GM06990 (cell line): ENCODE results near the gene SSC5D.

Experiments
- DNase-seq: peaks from one replicate; pipeline ENCODE4 v3.0.0-alpha.2; 2011; ENCODE audit not compliant: insufficient read length; ENCODE audit errors: extremely low read depth
- H3K27me3 ChIP-seq: replicated peaks from 2 replicates; pipeline ENCODE4 v1.6.0; 2011; ENCODE audit warnings: low read length; ENCODE audit not compliant: control insufficient read depth, insufficient read depth
- H3K36me3 ChIP-seq: 2 replicates; pipeline ENCODE4 v1.5.1; 2011; ENCODE audit warnings: low read length; ENCODE audit not compliant: control insufficient read depth, insufficient read depth
- H3K4me3 ChIP-seq: replicated peaks from 2 replicates; pipeline ENCODE4 v1.5.1; 2011; ENCODE audit warnings: low read depth, mild to moderate bottlenecking, control low read depth, low read length
- CTCF ChIP-seq: IDR thresholded peaks from 2 replicates; pipeline ENCODE4 v1.5.1; 2011; ENCODE audit warnings: low read length, control low read depth, mild to moderate bottlenecking, inconsistent platforms; ENCODE audit not compliant: insufficient read depth, poor library complexity, severe bottlenecking

The SSC5D gene

DNA sequence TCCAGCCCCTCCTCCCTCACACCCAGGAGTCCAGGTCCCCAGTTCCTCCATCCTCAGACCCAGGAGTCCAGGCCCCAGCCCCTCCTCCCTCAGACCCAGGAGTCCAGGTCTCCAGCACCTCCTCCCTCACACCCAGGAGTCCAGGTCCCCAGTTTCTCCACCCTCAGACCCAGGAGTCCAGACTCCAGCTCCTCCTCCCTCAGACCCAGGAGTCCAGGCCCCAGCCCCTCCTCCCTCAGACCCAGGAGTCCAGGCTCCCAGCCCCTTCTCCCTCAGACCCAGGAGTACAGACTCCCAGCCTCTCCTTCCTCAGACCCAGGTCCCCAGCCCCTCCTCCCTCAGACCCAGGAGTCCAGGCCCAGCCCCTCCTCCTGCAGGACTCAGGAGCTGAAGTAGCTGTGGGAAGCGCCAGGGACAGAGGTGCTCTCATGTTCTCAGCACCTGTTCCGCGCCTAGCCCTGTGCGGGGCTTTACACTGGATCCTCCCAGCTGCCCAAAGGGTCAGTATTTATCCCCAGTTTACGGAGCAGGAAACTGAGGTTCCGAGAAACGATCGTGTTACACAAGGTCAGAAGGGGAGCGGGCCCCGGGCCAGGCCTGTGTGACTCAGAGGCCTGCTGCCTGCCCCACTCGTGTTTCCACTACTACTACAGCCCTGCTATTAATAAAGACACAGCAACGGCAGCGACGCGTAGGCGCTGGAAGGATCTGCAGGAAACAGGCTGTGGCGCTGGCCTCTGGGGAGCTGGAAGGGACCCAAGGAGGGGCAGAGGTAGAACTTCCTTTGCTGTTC, 58.8 kb downstream of the SSC5D start:
- no peak overlapping the region for H3K4me3 ChIP-seq
- DNase-seq = no peak
- no peak for TF ChIP-seq CTCF
- no peaks in the 10 kb centered on the region for H3K36me3 ChIP-seq
- H3K27me3 ChIP-seq = peaks cover 2% of the 10 kb centered on the region; the same call in 1 of the 2 replicates

- no peak for DNase-seq
Measured at GRCh38 chr19:55549500-55550320, 61.5 kb downstream of the SSC5D start.

GRCh38 chr19:55550321-55550650, 62.0 kb downstream of the SSC5D start:
- peaks cover 2% of the 10 kb centered on the region; the same call in 1 of the 2 replicates for H3K27me3 ChIP-seq
- no peak for TF ChIP-seq CTCF
- no peaks in the 10 kb centered on the region for H3K36me3 ChIP-seq
- DNase-seq = no peak
- H3K4me3 ChIP-seq = no peak overlapping the region

More at GRCh38 chr19:55549500-55550320, 61.5 kb downstream of the SSC5D start:
- Histone ChIP-seq H3K36me3 (no peaks in the 10 kb centered on the region), H3K27me3 (peaks cover 2% of the 10 kb centered on the region; the same call in 1 of the 2 replicates), H3K4me3 (no peak overlapping the region)
- TF ChIP-seq CTCF = no peak

DNA sequence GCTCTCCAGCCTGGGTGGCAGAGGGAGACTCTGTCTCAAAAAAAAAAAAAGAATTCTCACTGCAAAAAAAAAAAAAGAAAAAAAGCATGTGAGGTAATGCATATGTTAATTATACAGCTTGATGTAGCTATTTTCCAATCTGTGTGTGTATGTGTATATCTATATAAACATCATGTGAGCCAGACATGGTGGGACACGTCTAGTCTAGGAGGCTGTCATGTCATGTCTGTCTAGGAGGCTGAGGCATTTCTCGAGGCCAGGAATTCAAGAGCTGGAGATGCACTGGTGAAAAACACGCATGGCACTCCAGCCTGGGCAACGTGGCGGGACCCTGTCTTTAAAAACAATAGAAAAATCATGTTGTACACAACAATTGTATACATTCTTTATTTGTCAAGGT, 64.0 kb downstream of the SSC5D start:
- no peaks in the 10 kb centered on the region for H3K36me3 ChIP-seq
- no peak for DNase-seq
- H3K4me3 ChIP-seq = no peak overlapping the region

DNA sequence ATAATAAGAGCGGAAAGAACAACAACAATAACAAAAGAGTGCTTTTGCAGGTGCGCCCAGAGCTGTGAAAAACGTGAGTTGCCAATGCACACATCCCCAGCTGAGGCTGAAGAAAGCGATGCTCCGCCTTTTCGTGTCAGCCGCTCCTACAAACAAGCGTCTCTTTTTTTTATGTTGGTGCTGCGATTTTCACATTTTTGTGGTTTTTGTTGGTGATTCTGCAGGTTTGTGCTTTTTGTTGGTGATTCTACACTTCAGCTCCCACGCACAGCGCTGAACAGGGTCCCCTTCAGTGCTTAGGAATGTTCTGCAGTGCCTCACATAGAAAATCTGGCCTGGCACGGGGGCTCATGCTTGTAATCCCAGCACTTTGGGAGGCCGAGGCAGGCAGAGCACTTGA, 64.4 kb downstream of the SSC5D start:
- no peak for DNase-seq
- H3K4me3 ChIP-seq = no peak overlapping the region
- no peak for TF ChIP-seq CTCF
- H3K27me3 ChIP-seq = no peaks in the 10 kb centered on the region; the same call in 1 of the 2 replicates
- H3K36me3 ChIP-seq = no peaks in the 10 kb centered on the region

More for the DNA sequence above, 64.0 kb downstream of the SSC5D start:
- no peak for TF ChIP-seq CTCF
- H3K27me3 ChIP-seq = peaks cover 2% of the 10 kb centered on the region; the same call in 1 of the 2 replicates
